ENCODE data around the gene GGCT. TPM values are rescaled to one million over a fixed set of nuclear protein-coding genes. Genes with fewer than 3 reads are reported as not detected.

The GGCT gene
- total and polyA plus RNA-seq, 2 of the 8 experiments (the other 6 are each of a cell fraction or from before 2014, with no cell fraction given) = 50.0 to 129 TPM

DNA sequence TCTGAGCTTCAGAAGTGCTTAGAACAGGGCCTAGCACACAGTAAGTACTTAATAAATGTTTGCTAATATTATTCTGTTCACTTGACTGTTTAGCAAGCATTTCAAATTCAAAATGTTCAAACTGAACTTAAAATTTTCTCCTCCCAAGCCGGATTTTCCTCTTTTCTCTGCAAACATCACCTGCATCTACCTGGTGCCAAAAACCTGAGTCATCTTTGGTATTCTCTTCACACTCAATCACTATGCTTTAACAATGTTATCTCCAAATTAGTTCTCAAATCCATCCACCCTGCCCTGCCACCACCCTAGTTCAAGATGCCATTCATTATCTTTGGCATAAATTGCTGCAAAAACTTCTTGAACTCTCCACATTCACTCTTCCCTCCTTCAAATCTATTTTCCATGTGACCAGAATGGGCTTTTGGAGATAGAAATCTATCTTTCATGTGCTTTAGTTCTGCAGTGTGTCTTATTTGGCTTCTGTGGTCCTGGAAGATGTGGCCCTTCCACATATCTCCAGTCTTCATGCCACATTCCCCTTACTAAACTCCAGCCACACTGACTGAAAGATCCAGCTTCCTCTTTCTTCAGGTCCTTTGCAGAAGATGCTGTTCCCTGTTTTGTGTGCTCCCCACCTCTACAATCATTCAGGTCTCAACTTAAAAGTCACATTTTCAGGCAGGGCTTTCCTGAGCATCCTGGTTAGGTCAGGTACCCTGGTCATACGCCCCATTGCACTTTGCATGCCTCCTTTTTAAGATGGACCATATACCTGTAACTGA is 2.0 kb downstream of the GGCT start:
- Histone ChIP-seq H3K4me2 (ENCODE audit: insufficient read depth in 1 of 2, low read depth in 2 of 2, low read length in 2 of 2) (peak overlapping the region; percentile 85 to 89; a peak in 3 of 4 replicates), H2BK12ac (ENCODE audit: low read depth, low read length) (no peak overlapping the region), H3K27ac (ENCODE audit: low read depth, low read length) (no peak overlapping the region), H2AFZ (ENCODE audit: low read length) (no peak overlapping the region), H3K23me2 (ENCODE audit: low read depth, low read length) (peaks cover 4% of the 10 kb centered on the region; the same call in 1 of the 2 replicates), H3K18ac (ENCODE audit: extremely low read depth, low read length) (no peak overlapping the region), H4K20me1 (replicated peaks in 1 of 2; ENCODE audit: control insufficient read depth in 1 of 2, insufficient read depth in 2 of 2, low read length in 2 of 2) (peaks cover 3 to 8% of the 10 kb centered on the region in 2 experiments), H2BK15ac (ENCODE audit: low read length) (no peak overlapping the region), H3K9ac (replicated peaks in 1 of 4; ENCODE audit: extremely low read depth in 1 of 4, low read depth in 3 of 4, low read length in 3 of 4) (no peak overlapping the region), H4K5ac (ENCODE audit: insufficient read length, low read depth, low read length) (no peak overlapping the region), H3K79me2 (ENCODE audit: control insufficient read depth in 1 of 2, insufficient read depth in 2 of 2, low read length in 2 of 2) (peaks cover 9 to 53% of the 10 kb centered on the region in 2 experiments), H3K4me1 (replicated peaks in 1 of 4; ENCODE audit: control insufficient read depth in 3 of 4, insufficient read depth in 4 of 4, low read length in 3 of 4) (peaks cover 0 to 6% (median 3%) of the 10 kb centered on the region in 4 experiments; a peak in 4 of 7 replicates), H2AK5ac (ENCODE audit: low read depth, low read length) (no peak overlapping the region), H4K8ac (ENCODE audit: extremely low read depth, insufficient read depth, low read length) (no peak overlapping the region), H3K36me3 (ENCODE audit: control insufficient read depth in 2 of 4, insufficient read depth in 4 of 4, low read length in 3 of 4) (peaks cover 0 to 21% (median under 1%) of the 10 kb centered on the region in 4 experiments; a peak in 6 of 8 replicates), H3K79me1 (ENCODE audit: low read depth, low read length) (peaks cover 13% of the 10 kb centered on the region), H3K23ac (ENCODE audit: insufficient read length) (no peak overlapping the region), H3K9me3 (ENCODE audit: insufficient read depth in 2 of 2, low read depth in 1 of 2, low read length in 1 of 2) (no peaks in the 10 kb centered on the region), H3K14ac (ENCODE audit: insufficient read length) (no peak overlapping the region), H3K56ac (replicated peaks; ENCODE audit: insufficient read length, low read depth, low read length) (no peak overlapping the region), H3K4me3 (ENCODE audit: extremely low read depth in 1 of 4, insufficient read depth in 2 of 4, low read depth in 3 of 4, low read length in 4 of 4) (peak overlapping the region in 1 of 4 experiments; percentile 95; a peak in 2 of 8 replicates), H4K91ac (replicated peaks; ENCODE audit: insufficient read length, low read length) (no peak overlapping the region), H2BK20ac (ENCODE audit: low read length) (no peak overlapping the region), H3K27me3 (replicated peaks in 1 of 4; ENCODE audit: control insufficient read depth in 3 of 4, extremely low read depth in 1 of 4, insufficient read depth in 3 of 4, low read length in 3 of 4) (no peaks in the 10 kb centered on the region), H2BK120ac (replicated peaks; ENCODE audit: low read depth, low read length) (no peak overlapping the region), H3K4ac (replicated peaks; ENCODE audit: insufficient read length, low read depth, low read length) (no peak overlapping the region), H2BK5ac (ENCODE audit: low read depth, low read length) (no peak overlapping the region)
- FAIRE-seq (no peak), DNase-seq (ENCODE audit: low read depth in 1 of 2, low spot score in 2 of 2) (no peak)
- ChIA-PET CTCF (ENCODE audit: partially characterized antibody) (interaction anchor here (1.3 kb wide), 1 partner anchor 9 kb away, joined by 3 read pairs; no protein-coding TSS in a partner anchor), POLR2A (ENCODE audit: partially characterized antibody) (interaction anchor here (1.5 to 2.0 kb wide), 3 partner anchors 8 to 91 kb away, joined by 3 to 14 read pairs (median 5); no protein-coding TSS in a partner anchor)
- WGBS, 2 experiments (ENCODE audit: extremely low coverage in 1 of 2, insufficient coverage in 1 of 2, insufficient read length in 1 of 2, insufficient replicate concordance in 2 of 2, low coverage in 1 of 2, low lambda C conversion rate in 2 of 2, missing lambda C conversion rate in 1 of 2) = 82% methylated on average over 2 of the region's 2 CpGs; no CpG with 5 or more reads in 1 of the 2 experiments
- TF ChIP-seq KDM4A (IDR thresholded peaks at IDR 0.05; ENCODE audit: low read depth, low read length, severe bottlenecking) (no peak), HDAC2 (IDR thresholded peaks at IDR 0.05; ENCODE audit: borderline replicate concordance in 1 of 2, low read depth in 2 of 2, low read length in 2 of 2) (no peak), EP300 (IDR thresholded peaks at IDR 0.05; ENCODE audit: borderline replicate concordance in 1 of 2, low read depth in 2 of 2, low read length in 2 of 2) (no peak), RFX5 (IDR thresholded peaks at IDR 0.05; ENCODE audit: borderline replicate concordance, low read depth, low read length) (no peak), SP4 (IDR thresholded peaks at IDR 0.05; ENCODE audit: low read length) (no peak), EGR1 (IDR thresholded peaks at IDR 0.05; ENCODE audit: borderline replicate concordance, low read depth, low read length) (no peak)
- TF ChIP-seq, protein P1, sequence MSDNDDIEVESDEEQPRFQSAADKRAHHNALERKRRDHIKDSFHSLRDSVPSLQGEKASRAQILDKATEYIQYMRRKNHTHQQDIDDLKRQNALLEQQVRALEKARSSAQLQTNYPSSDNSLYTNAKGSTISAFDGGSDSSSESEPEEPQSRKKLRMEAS (IDR thresholded peaks at IDR 0.05) = no peak
- TF ChIP-seq, protein P2, sequence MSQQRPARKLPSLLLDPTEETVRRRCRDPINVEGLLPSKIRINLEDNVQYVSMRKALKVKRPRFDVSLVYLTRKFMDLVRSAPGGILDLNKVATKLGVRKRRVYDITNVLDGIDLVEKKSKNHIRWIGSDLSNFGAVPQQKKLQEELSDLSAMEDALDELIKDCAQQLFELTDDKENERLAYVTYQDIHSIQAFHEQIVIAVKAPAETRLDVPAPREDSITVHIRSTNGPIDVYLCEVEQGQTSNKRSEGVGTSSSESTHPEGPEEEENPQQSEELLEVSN (IDR thresholded peaks at IDR 0.05) = no peak
- TF ChIP-seq, protein P3, sequence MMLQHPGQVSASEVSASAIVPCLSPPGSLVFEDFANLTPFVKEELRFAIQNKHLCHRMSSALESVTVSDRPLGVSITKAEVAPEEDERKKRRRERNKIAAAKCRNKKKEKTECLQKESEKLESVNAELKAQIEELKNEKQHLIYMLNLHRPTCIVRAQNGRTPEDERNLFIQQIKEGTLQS (IDR thresholded peaks at IDR 0.05; ENCODE audit: insufficient read depth, low read depth, low read length) = no peak

Data from H1 (cell line).